GM21717 (cell line): ENCODE results near the gene HRC.
"Not testable (repeated sequence)": the region's sequence is repeated elsewhere in the genome, so short reads cannot be mapped to it uniquely, and the experiment has no call there.

Experiments used
- ATAC-seq: cut with Tn5 transposase; IDR thresholded peaks from one replicate; pipeline ENCODE4 v1.9.1; 2021; ENCODE audit warnings: mild to moderate bottlenecking, moderate library complexity; ENCODE audit not compliant: unreplicated experiment

HRC gene, protein sequence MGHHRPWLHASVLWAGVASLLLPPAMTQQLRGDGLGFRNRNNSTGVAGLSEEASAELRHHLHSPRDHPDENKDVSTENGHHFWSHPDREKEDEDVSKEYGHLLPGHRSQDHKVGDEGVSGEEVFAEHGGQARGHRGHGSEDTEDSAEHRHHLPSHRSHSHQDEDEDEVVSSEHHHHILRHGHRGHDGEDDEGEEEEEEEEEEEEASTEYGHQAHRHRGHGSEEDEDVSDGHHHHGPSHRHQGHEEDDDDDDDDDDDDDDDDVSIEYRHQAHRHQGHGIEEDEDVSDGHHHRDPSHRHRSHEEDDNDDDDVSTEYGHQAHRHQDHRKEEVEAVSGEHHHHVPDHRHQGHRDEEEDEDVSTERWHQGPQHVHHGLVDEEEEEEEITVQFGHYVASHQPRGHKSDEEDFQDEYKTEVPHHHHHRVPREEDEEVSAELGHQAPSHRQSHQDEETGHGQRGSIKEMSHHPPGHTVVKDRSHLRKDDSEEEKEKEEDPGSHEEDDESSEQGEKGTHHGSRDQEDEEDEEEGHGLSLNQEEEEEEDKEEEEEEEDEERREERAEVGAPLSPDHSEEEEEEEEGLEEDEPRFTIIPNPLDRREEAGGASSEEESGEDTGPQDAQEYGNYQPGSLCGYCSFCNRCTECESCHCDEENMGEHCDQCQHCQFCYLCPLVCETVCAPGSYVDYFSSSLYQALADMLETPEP

DNA sequence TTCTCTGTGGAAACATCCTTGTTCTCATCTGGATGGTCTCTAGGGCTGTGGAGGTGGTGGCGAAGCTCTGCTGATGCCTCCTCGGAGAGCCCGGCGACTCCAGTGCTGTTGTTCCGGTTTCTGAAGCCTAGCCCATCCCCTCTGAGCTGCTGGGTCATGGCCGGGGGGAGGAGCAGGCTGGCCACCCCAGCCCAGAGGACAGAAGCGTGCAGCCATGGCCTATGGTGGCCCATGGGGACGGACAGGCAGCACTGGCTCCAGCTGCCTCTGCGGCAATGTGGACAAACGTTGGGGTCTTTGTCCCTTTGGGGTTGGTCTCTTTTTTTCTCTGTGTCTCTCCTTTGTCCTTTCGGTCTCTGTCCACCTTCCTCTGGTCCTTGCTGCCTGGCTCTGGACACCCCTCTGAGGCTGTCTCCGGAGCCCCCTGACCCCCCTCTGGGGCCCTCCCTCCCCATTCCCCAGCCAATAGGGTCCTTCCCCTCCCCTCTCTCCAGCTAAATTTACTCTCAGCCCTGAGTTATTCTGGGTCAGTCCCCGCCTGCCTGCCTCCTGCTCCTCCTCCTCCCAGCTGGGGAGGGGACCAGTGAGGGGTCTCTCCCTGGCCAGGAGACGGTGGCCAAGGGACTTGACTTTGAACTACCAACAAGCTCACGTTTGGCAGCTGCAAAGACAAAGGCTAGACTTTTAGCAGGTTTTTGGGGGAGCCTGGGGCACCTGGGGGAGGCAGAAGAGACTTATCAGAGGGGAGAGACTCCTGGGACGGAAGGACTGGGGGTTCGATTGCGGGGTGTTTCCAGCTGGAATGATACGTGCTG, at the start of gene HRC:
TSS of gene HRC (minus strand) at position 392 of the 815 bp plus-strand sequence. CDS start at position 233, 159 bp downstream.
- ATAC-seq, result no peak

DNA sequence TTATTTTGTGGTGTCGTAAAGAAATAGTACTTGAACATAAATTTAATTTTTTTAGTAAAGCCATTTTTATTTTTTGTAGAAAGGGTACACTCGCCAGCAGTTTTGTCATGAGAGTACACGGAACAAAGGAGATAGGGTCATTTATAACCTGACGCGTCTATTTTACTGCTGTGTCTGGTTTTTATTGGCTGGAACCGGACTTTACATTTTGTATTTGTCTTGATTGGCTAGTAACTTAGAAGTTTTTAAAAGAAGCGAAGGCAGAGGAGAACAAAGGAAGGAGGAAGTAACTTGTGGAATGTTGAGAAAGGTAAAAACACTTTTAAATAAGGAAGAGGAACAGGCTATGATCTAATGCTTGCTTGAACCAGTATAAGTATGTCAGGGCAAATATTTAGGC, 45.8 kb upstream of the HRC start:
- ATAC-seq, result no peak

DNA sequence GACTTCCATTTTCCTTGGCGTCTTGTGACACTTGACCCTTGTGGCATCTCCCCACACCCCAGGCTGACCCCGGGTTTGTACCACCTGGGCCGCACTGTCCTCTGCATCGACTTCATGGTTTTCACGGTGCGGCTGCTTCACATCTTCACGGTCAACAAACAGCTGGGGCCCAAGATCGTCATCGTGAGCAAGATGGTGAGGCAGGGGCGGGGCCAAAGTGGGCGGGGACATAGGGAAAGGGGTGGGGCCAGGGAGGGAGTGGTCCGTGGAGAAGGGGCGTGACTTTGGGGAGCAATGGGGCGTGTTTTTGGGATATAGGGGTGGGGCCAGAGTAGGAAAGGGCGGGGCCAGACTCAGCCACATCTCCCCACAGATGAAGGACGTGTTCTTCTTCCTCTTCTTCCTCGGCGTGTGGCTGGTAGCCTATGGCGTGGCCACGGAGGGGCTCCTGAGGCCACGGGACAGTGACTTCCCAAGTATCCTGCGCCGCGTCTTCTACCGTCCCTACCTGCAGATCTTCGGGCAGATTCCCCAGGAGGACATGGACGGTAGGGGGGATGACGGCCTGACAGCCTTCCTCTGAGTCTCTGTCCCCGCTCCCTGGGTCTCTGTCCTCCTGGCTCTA, 45.2 kb upstream of the HRC start:
- no peak for ATAC-seq

DNA sequence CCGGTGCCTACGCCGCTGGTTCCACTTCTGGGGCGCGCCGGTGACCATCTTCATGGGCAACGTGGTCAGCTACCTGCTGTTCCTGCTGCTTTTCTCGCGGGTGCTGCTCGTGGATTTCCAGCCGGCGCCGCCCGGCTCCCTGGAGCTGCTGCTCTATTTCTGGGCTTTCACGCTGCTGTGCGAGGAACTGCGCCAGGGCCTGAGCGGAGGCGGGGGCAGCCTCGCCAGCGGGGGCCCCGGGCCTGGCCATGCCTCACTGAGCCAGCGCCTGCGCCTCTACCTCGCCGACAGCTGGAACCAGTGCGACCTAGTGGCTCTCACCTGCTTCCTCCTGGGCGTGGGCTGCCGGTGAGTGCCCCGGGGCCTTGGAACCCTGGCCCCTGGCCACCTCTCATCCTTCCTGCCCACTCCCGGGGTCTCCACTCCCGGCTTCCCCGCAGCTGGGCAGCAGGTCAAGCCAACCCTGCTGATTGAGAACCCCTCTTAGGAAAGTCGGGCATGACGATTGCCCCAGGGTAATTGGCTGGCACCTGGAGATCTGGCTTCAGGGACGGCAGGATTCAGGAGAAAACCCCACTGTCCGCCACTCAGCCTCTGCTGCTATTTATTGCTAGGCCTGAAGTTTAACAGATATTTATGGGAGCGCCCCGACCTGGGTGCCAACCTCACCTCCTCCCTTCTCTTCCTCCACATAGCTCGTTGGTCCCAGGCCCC, 41.5 kb upstream of the HRC start:
- no peak for ATAC-seq

DNA sequence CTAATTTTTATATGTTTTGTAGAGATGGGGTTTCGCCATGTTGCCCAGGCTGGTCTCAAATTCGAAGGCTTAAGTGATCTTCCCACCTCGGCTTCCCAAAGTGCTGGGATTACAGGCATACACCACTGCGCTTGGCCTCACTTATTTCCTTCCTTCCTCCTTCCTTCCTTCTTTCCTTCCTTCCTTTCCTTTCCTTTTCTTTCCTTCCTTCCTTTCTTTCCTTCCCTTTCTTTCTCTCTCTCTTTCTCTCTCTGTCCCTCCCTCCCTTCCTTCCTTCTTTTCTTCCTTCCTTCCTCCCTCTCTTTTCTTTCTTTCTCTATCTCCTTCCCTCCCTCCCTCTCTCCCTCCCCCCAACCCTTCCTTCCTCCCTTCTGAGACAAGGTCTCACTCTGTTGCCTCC, 39.2 kb upstream of the HRC start:
- no peak for ATAC-seq

DNA sequence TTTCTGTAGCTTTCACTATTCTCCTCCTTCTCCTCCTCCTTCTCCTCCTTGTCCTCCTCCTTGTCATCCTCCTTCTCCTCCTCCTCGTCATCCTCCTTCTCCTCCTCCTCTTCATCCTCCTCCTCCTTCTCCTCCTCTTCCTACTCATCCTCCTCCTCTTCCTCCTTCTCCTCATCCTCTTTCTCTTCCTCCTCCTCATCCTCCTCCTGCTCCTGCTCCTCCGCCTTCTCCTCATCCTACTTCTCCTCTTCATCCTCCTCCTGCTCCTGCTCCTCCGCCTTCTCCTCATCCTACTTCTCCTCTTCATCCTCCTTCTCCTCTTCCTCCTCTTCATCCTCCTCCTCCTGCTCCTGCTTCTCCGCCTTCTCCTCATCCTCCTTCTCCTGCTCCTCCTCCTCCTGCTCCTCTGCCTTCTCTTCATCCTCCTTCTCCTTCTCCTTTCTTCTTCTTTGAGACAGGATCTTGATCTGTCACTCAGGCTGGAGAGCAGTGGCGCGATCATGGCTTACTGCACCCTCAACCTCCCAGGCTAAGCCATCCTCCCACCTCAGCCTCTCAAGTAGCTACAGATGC, 38.7 kb upstream of the HRC start:
- no peak for ATAC-seq

DNA sequence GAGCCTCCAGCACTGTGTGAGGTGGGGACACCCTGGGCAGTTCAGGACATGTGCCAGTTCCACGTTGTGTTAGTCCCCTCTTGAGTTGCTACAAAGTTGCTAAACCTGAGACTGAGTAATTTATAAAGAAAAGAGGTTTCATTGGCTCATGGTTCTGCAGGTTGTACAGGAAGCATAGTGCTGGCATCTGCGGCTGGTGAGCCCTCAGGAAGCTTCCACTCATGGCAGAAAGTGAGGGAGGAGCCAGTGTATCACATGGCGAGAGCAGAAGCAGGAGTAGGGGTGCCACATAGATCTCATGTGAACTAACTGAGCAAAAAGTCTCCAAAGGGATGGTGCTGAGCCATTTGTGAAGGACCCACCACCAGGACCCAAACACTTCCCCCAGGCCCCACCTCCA, 35.6 kb upstream of the HRC start:
- no peak for ATAC-seq

DNA sequence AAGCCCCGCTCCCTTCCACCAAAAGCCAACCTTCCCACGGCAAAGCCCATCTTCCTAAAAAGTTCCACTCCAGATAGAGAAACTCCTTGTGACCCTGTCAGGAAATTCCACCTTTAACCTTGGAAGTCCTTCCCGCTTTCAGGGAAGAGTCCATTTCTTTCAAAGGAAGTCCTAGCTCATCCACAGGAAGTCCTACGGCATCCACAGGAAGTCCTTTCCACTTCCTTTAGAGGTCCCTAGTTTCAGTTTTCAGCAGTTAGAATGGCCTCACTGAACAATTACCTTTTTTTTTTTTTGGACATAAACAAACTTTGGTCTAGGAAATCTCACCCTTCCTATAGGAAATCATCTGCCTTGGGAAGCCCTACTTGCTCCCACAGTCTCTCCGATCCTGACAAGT, 34.1 kb upstream of the HRC start:
- no peak for ATAC-seq

DNA sequence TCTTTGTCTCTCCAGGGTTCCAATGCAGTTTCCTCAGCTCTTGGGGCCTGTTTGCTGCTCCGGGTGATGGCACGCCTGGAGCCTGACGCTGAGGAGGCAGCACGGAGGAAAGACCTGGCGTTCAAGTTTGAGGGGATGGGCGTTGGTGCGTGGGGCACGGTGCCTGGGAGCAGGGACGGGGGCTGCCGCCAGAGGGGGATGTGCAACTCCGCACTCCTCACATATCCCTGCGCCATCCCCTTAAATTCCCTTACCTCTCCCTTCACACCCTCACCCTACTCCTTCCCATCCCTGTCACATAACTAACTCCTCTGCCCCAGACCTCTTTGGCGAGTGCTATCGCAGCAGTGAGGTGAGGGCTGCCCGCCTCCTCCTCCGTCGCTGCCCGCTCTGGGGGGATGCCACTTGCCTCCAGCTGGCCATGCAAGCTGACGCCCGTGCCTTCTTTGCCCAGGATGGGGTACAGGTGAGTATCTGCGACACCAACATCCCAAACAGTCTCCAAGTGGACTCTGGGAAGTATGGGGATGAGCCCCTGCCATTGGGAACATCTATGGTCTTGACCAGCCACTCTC, 33.5 kb upstream of the HRC start:
- ATAC-seq, result no peak

DNA sequence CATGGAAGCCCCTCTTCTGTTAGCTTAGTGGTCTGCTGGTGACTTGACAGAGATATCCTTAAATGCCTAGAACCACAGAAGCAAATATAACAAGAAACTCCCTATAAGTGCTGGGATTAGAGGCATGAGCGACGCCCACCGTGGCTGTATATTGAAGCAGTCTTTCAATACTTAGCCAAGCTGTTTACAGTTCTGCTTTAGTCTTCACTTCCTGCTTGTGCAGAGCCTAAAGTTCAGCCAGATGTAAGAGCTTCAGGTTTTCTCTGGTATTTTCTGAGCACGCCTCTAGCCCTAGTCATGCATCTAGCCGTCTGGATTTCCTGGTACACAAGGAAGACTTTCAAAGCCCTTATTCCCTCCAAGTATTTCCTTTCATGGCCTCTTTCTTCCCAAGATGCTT, 30.9 kb upstream of the HRC start:
- no peak for ATAC-seq

DNA sequence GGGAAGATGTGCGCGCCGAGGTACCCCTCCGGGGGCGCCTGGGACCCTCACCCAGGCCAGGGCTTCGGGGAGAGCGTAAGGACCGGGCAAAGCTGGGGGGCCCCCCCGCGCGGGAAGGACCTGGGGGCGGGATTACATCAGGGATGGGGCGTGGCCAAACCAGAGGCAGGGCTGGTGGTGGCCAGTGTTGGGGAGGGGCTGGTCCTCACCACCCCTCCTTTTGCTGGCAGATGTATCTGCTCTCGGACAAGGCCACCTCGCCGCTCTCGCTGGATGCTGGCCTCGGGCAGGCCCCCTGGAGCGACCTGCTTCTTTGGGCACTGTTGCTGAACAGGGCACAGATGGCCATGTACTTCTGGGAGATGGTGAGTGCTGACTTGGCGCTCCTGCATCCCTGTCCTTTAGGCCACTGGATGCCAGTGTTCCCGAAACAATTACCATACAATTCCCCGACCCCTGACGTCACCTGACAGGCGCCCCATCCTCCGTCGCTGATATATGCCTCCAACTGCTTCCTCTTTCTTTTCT, 27.7 kb upstream of the HRC start:
- ATAC-seq, result no peak

DNA sequence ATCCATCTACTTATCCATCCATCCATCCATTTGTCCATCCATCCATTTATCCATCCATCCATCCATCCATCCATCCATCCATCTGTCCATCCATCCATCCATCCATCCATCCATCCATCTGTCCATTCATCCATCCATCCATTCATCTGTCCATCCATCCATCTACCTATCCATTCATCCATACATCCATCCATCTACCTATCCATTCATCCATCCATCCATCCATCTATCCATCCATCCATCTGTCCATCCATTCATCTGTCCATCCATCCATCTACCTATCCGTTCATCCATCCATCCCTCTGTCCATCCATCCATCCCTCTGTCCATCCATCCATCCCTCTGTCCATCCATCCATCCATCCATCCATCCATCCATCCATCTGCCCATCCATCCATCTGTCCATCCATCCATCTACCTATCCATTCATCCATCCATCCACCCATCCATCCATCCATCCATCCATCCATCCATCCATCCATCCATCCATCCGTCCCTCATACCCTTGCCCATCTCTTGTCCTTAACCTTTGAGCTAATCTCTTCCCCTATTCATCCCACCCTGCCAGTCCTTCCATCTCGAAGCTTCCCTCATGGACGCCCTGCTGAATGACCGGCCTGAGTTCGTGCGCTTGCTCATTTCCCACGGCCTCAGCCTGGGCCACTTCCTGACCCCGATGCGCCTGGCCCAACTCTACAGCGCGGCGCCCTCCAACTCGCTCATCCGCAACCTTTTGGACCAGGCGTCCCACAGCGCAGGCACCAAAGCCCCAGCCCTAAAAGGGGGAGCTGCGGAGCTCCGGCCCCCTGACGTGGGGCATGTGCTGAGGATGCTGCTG, 27.0 kb upstream of the HRC start:
- ATAC-seq, result not testable (repeated sequence)

DNA sequence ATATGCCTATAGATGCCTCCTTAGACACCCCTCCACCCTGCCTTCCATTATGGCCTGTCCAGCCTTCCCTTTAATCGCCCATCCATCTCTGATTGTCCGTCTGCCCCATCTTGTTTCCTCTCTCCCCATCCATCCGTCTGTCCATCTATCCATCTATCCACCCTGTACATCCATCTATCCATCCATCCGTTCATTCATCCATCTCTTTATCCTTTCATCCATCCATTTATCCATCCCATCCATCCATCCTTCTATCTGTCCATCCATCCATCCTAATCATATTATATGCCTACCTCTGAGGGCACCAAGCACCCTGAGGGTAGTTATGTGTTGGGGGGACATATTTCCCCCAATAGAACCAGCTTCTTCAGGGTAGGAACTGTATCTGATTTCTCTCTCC, 25.5 kb upstream of the HRC start:
- no peak for ATAC-seq

DNA sequence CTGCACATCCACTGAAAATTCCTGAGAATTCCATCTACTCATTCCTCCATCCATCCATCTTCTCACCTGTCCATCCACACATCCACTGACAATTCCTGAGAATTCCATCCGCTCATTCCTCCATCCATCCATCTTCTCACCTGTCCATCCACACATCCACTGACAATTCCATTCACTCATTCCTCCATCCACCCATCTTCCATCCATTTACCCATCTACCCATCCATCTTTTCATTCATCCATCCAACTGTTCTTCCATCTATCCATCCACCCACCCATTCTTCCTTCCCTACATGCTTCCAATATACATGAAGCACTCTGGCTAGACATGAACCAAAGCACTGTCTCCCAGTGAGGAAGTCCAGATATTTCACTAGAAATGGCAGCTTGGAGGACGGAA, 18.0 kb upstream of the HRC start:
- no peak for ATAC-seq

DNA sequence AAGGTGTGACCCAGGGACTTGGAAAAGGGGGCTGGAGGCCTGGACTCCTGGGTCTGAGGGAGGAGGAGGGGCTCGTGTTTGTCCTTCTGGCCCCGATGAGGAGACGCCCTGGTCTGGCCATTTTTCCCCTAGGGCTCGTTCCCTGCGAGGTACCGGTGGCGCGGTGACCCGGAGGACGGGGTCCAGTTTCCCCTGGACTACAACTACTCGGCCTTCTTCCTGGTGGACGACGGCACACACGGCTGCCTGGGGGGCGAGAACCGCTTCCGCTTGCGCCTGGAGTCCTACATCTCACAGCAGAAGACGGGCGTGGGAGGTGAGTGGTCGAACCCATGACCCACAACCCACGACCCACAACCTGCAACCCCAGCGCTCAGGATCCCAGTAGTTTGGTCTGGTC, 13.2 kb upstream of the HRC start:
- no peak for ATAC-seq

DNA sequence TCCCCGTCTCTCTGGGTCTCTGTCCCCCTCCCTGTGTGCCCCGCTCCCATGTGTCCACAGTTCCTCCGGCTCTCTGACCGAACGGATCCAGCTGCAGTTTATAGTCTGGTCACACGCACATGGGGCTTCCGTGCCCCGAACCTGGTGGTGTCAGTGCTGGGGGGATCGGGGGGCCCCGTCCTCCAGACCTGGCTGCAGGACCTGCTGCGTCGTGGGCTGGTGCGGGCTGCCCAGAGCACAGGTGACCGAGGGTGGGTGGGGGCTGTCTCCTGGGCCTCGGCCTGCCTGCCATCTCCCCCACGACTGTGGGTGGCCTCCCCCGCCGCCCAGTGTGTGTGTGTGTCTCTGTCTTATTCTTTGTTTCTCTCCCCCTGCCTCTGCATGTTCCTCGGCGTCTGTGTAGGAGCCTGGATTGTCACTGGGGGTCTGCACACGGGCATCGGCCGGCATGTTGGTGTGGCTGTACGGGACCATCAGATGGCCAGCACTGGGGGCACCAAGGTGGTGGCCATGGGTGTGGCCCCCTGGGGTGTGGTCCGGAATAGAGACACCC, 12.7 kb upstream of the HRC start:
- ATAC-seq, result no peak

DNA sequence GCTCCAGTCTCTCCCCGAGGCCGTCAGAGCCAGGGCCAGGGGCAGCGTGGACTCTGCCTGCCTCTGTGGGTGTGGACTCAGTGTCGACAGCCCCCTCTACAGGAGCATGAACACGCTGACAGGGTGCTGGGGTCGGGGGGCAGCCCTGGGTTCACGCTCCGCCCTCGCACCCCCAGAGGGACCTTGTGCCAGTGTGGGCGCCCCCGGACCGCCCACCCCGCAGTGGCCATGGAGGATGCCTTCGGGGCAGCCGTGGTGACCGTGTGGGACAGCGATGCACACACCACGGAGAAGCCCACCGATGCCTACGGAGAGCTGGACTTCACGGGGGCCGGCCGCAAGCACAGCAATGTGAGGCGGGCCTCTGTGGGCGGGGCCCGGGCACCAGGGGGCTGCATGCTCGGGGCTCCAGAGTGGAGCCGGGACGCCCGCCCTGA, 10.7 kb upstream of the HRC start:
- ATAC-seq, result no peak

DNA sequence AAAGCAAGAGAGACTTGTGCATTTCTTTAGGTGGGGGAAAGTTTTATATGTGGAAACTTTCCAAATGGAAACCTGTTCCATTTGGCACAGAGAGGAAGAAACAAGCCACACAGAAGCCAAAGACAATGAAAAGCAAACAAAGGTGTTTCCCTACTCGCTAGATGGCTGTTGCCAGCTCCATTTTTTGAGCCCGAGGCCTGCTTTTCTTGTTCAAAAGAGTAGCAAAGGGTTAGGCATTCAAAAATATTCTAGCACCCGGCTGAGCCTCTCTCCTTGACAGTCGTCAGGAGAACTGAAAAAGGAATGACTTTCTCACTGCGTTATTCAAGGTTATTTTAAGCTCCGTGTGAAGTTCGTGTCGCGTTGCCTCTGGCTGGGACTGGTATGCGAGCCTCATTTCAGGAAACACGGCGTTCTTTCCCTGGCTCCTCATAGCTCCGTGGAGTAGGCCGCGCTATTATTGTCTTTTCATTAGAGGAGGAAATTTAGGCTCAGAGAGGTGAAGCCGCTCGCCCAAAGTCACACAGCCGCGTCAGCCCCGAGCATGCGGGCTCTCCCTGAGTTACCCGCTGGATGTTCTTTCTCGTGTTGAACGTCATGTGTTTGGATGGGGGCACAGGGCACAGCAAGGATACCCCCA, 10.0 kb upstream of the HRC start:
- ATAC-seq, result no peak
